WTC11 (cell line): ENCODE measurements around the gene SUMF1. TPM values are rescaled to one million over a fixed set of nuclear protein-coding genes. Genes with fewer than 3 reads are reported as not detected.

Source experiments
- ATAC-seq: fragments of 200-7000 bp; cut with Tn5 transposase; 2 replicates; pipeline ENCODE4 v1.10.0; 2021; ENCODE audit warnings: mild to moderate bottlenecking, moderate library complexity
- CTCF ChIA-PET: fragments of 300-600 bp; sonication (Branson Sonifier 250); formaldehyde crosslinking; loops from one replicate; lab custom pipeline; 2021; ENCODE audit warnings: antibody characterized with exemption; lab: Charles Lee
- POLR2A ChIA-PET: fragments of 350-600 bp; sonication (Branson Sonifier 250); formaldehyde crosslinking; loops from one replicate; lab custom pipeline; 2021; ENCODE audit warnings: antibody characterized with exemption; lab: Charles Lee
- DNase-seq: peaks from one replicate; pipeline ENCODE4 v3.0.0; 2021; ENCODE audit warnings: low spot score
- H3K27ac Mint-ChIP-seq: 2 replicates; pipeline ENCODE4 v1.8.0; 2021; ENCODE audit warnings: mixed read lengths
- H3K27me3 Mint-ChIP-seq: 2 replicates; pipeline ENCODE4 v1.8.0; 2021; ENCODE audit warnings: low read depth, mild to moderate bottlenecking, moderate library complexity, mixed read lengths
- H3K36me3 Mint-ChIP-seq: 2 replicates; pipeline ENCODE4 v1.8.0; 2021; ENCODE audit warnings: mixed read lengths
- H3K4me1 Mint-ChIP-seq: 2 replicates; pipeline ENCODE4 v1.8.0; 2022; ENCODE audit warnings: mixed read lengths
- H3K4me3 Mint-ChIP-seq: 2 replicates; pipeline ENCODE4 v1.8.0; 2021; ENCODE audit warnings: mild to moderate bottlenecking, moderate library complexity, mixed read lengths
- H3K9me3 Mint-ChIP-seq: 2 replicates; pipeline ENCODE4 v1.8.0; 2021; ENCODE audit warnings: mixed read lengths
- AR ChIP-seq: fragments of 250-450 bp; sonication (Bioruptor Pico); IDR thresholded peaks from 2 replicates; pipeline ENCODE4 v1.9.0; 2021; ENCODE audit warnings: mild to moderate bottlenecking
- ATF1 ChIP-seq: sonication (generic); formaldehyde crosslinking; IDR thresholded peaks from 2 replicates; pipeline ENCODE4 v1.8.1; 2023; ENCODE audit warnings: mild to moderate bottlenecking, moderate library complexity, missing genetic modification reagents
- ATF3 ChIP-seq: sonication (generic); formaldehyde crosslinking; conservative IDR thresholded peaks from 2 replicates; pipeline ENCODE4 v1.8.1; 2022; ENCODE audit warnings: mild to moderate bottlenecking, missing genetic modification reagents
- ATF6 ChIP-seq: sonication (generic); formaldehyde crosslinking; IDR thresholded peaks from 2 replicates; pipeline ENCODE4 v1.8.1; 2023; ENCODE audit warnings: mild to moderate bottlenecking, missing genetic modification reagents
- ESRRA ChIP-seq: sonication (generic); formaldehyde crosslinking; IDR thresholded peaks from 2 replicates; pipeline ENCODE4 v1.8.1; 2022; ENCODE audit warnings: mild to moderate bottlenecking, missing genetic modification reagents, borderline replicate concordance
- GRHL2 ChIP-seq: fragments of 250-450 bp; sonication (Bioruptor Pico); IDR thresholded peaks from 2 replicates; pipeline ENCODE4 v1.8.0; 2022; ENCODE audit warnings: mild to moderate bottlenecking, moderate library complexity; ENCODE audit not compliant: insufficient replicate concordance, severe bottlenecking
- IRF1 ChIP-seq: sonication (generic); formaldehyde crosslinking; IDR thresholded peaks from 2 replicates; pipeline ENCODE4 v1.8.0; 2023; ENCODE audit warnings: missing genetic modification reagents
- JAZF1 ChIP-seq: fragments of 250-450 bp; sonication (Bioruptor Pico); IDR thresholded peaks from 2 replicates; pipeline ENCODE4 v1.9.0; 2021; ENCODE audit warnings: moderate library complexity, mild to moderate bottlenecking, inconsistent platforms
- MYBL2 ChIP-seq: sonication (generic); formaldehyde crosslinking; IDR thresholded peaks from 2 replicates; pipeline ENCODE4 v1.8.1; 2023; ENCODE audit warnings: mild to moderate bottlenecking, moderate library complexity, missing genetic modification reagents
- OVOL2 ChIP-seq: fragments of 250-450 bp; sonication (Bioruptor Pico); IDR thresholded peaks from 2 replicates; pipeline ENCODE4 v1.9.0; 2021; ENCODE audit warnings: mild to moderate bottlenecking, borderline replicate concordance
- PRDM15 ChIP-seq: sonication (generic); formaldehyde crosslinking; IDR thresholded peaks from 2 replicates; pipeline ENCODE4 v1.8.0; 2022; ENCODE audit warnings: missing genetic modification reagents
- PRRX2 ChIP-seq: fragments of 250-450 bp; sonication (Bioruptor Pico); IDR thresholded peaks from 2 replicates; pipeline ENCODE4 v1.8.0; 2021; ENCODE audit warnings: mild to moderate bottlenecking
- TEAD4 ChIP-seq: sonication (generic); formaldehyde crosslinking; IDR thresholded peaks from 2 replicates; pipeline ENCODE4 v1.8.0; 2022; ENCODE audit warnings: mild to moderate bottlenecking, missing genetic modification reagents
- ZNF317 ChIP-seq: sonication (generic); formaldehyde crosslinking; IDR thresholded peaks from 2 replicates; pipeline ENCODE4 v1.8.1; 2023; ENCODE audit warnings: low read depth, mild to moderate bottlenecking, moderate library complexity, missing genetic modification reagents, borderline replicate concordance
- ZNF423 ChIP-seq: fragments of 250-450 bp; sonication (Bioruptor Pico); IDR thresholded peaks from 2 replicates; pipeline ENCODE4 v2.1.2; 2022; ENCODE audit warnings: mild to moderate bottlenecking, moderate library complexity
- ZNF425 ChIP-seq: fragments of 250-450 bp; sonication (Bioruptor Pico); conservative IDR thresholded peaks from 2 replicates; pipeline ENCODE4 v1.9.0; 2021; ENCODE audit warnings: mild to moderate bottlenecking
- total RNA-seq: library from RNA; stranded (reverse); gene quantifications from 3 replicates; pipeline ENCODE4 v1.2.3, GENCODE V29; 2021

The SUMF1 gene
- total RNA-seq, 1 experiment from 2014 or later = 10.4 TPM

GRCh38 chr3:4404881-4405280 lies 62.2 kb downstream of the SUMF1 start:
- CTCF ChIA-PET = no interaction called here
- Mint-ChIP-seq H3K4me1 (no peaks in the 10 kb centered on the region), H3K36me3 (no peaks in the 10 kb centered on the region), H3K27me3 (no peaks in the 10 kb centered on the region), H3K27ac (peak overlapping the region; percentile 6; the same call in 1 of the 2 replicates), H3K4me3 (no peak overlapping the region), H3K9me3 (no peaks in the 10 kb centered on the region)
- no peak for DNase-seq
- ATAC-seq = no peak
- no peak for TF ChIP-seq ATF3
- TF ChIP-seq ATF1 (CRISPR knock-in tag) = no peak
- TF ChIP-seq PRRX2 (CRISPR knock-in tag) = no peak
- TF ChIP-seq ZNF425 (CRISPR knock-in tag) = no peak
- POLR2A ChIA-PET = no interaction called here

GRCh38 chr3:4401441-4401840 lies 65.6 kb downstream of the SUMF1 start:
- Mint-ChIP-seq H3K36me3 (no peaks in the 10 kb centered on the region), H3K9me3 (no peaks in the 10 kb centered on the region), H3K27me3 (no peaks in the 10 kb centered on the region), H3K4me3 (no peak overlapping the region), H3K27ac (no peak overlapping the region), H3K4me1 (peaks cover 9% of the 10 kb centered on the region)
- TF ChIP-seq PRRX2 (CRISPR knock-in tag) (no peak), JAZF1 (no peak), ESRRA (CRISPR knock-in tag) (no peak), IRF1 (CRISPR knock-in tag) (no peak), OVOL2 (CRISPR knock-in tag) (no peak), MYBL2 (CRISPR knock-in tag) (no peak), ZNF423 (no peak), AR (CRISPR knock-in tag) (no peak)
- no peak for ATAC-seq
- ChIA-PET CTCF (interaction anchor here (0.6 kb wide), 1 partner anchor 19 kb away, joined by 3 read pairs; no protein-coding TSS in a partner anchor), POLR2A (no interaction called here)
- DNase-seq = no peak

- ATAC-seq (no peak), DNase-seq (no peak)
- H3K9me3 Mint-ChIP-seq = no peaks in the 10 kb centered on the region
- CTCF ChIA-PET = interaction anchor here (2.3 kb wide), 1 partner anchor 234 kb away, joined by 9 read pairs; no protein-coding TSS in a partner anchor
- peaks cover 9% of the 10 kb centered on the region for H3K4me1 Mint-ChIP-seq
- H3K27ac Mint-ChIP-seq = peak overlapping the region; percentile 13; the same call in 1 of the 2 replicates
- no peak overlapping the region for H3K4me3 Mint-ChIP-seq
- TF ChIP-seq ATF6 (CRISPR knock-in tag) (no peak), GRHL2 (CRISPR knock-in tag) (no peak), ATF1 (CRISPR knock-in tag) (no peak), TEAD4 (CRISPR knock-in tag) (no peak), ZNF317 (no peak), PRDM15 (no peak)
- no peaks in the 10 kb centered on the region for H3K27me3 Mint-ChIP-seq
- H3K36me3 Mint-ChIP-seq = no peaks in the 10 kb centered on the region
- POLR2A ChIA-PET = no interaction called here
Observed at GRCh38 chr3:4399476-4399875, 67.6 kb downstream of the SUMF1 start.
